ENCODE measurements around the gene TOLLIP.

Gene TOLLIP

DNA sequence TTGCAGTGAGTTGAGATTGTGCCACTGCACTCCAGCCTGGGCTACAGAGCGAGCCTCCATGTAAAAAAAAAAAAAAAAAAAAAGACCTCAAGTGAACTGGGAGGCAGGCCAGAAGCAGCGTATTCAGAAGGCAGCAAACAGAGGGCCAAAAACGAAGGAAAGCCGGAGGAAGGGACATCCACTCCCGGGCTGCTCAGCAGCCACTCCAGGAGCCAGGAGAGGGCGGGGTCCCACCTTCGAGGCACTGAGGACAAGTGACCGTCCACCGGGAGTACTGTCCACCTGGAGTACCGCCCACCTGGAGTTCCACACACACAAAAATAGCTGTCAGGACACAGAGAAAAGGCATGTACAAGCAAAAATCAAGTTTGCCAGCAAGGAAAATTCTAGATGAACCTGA, 5.5 kb downstream of the TOLLIP start:
- TF ChIP-seq, protein P1, sequence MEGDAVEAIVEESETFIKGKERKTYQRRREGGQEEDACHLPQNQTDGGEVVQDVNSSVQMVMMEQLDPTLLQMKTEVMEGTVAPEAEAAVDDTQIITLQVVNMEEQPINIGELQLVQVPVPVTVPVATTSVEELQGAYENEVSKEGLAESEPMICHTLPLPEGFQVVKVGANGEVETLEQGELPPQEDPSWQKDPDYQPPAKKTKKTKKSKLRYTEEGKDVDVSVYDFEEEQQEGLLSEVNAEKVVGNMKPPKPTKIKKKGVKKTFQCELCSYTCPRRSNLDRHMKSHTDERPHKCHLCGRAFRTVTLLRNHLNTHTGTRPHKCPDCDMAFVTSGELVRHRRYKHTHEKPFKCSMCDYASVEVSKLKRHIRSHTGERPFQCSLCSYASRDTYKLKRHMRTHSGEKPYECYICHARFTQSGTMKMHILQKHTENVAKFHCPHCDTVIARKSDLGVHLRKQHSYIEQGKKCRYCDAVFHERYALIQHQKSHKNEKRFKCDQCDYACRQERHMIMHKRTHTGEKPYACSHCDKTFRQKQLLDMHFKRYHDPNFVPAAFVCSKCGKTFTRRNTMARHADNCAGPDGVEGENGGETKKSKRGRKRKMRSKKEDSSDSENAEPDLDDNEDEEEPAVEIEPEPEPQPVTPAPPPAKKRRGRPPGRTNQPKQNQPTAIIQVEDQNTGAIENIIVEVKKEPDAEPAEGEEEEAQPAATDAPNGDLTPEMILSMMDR (IDR thresholded peaks at IDR 0.05), result no peak
- Histone ChIP-seq H3K27ac (no peak overlapping the region), H3K9me3 (ENCODE audit: control insufficient read depth, low read length) (no peaks in the 10 kb centered on the region), H3K9ac (no peak overlapping the region), H3K4me2 (ENCODE audit: low read length) (no peak overlapping the region), H3K4me3 (ENCODE audit: low read depth, low read length) (no peak overlapping the region), H3K79me2 (peaks cover 40% of the 10 kb centered on the region), H3K36me3 (ENCODE audit: control insufficient read depth, insufficient read depth, low read length) (no peaks in the 10 kb centered on the region), H3K4me1 (no peaks in the 10 kb centered on the region), H2AFZ (no peak overlapping the region), H3K27me3 (ENCODE audit: control insufficient read depth, insufficient read depth, low read length) (no peaks in the 10 kb centered on the region)

DNA sequence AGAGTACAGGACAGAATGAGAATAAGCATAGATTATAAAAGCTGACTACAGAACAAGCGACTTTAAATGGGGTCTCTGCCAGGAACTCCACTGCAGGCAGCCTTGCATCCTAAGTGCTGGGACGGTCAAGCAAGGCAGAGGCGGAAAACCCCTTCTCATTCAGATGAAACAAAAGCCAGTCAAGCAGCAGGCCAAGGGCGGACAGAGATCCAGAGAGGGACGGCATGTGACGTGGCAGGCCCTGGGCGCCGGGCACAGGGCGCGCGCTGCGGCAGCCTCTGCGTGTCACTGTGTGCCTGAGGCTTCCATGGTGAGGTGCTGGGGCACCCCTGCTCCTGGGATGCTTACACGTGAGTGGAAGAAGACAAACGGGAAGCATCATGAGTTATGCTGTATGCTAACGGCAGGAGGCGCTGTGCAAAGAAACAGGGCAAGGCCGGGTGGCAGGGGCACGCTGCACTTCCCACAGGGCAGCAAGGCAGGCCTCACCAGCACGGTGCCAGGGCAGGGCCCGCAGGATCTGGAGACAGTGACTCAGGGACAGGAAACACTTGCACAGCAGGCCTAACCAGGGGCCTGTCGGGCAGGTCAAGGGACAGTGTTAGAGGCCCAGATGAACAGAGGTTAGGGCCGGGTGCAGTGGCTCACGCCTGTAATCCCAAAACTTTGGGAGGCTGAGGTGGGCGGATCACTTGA, 6.2 kb downstream of the TOLLIP start:
- H3K27me3 ChIP-seq (ENCODE audit: control insufficient read depth, insufficient read depth, low read length), result no peaks in the 10 kb centered on the region
- no peak overlapping the region for H3K4me3 ChIP-seq (ENCODE audit: low read depth, low read length)
- TF ChIP-seq, protein P1 (IDR thresholded peaks at IDR 0.05), result no peak
- no peak overlapping the region for H3K9ac ChIP-seq
- H3K4me1 ChIP-seq, result no peaks in the 10 kb centered on the region
- H3K9me3 ChIP-seq (ENCODE audit: control insufficient read depth, low read length), result no peaks in the 10 kb centered on the region
- H2AFZ ChIP-seq, result no peak overlapping the region
- no peaks in the 10 kb centered on the region for H3K36me3 ChIP-seq (ENCODE audit: control insufficient read depth, insufficient read depth, low read length)
- no peak overlapping the region for H3K4me2 ChIP-seq (ENCODE audit: low read length)
- peaks cover 42% of the 10 kb centered on the region for H3K79me2 ChIP-seq
- H3K27ac ChIP-seq, result no peak overlapping the region

DNA sequence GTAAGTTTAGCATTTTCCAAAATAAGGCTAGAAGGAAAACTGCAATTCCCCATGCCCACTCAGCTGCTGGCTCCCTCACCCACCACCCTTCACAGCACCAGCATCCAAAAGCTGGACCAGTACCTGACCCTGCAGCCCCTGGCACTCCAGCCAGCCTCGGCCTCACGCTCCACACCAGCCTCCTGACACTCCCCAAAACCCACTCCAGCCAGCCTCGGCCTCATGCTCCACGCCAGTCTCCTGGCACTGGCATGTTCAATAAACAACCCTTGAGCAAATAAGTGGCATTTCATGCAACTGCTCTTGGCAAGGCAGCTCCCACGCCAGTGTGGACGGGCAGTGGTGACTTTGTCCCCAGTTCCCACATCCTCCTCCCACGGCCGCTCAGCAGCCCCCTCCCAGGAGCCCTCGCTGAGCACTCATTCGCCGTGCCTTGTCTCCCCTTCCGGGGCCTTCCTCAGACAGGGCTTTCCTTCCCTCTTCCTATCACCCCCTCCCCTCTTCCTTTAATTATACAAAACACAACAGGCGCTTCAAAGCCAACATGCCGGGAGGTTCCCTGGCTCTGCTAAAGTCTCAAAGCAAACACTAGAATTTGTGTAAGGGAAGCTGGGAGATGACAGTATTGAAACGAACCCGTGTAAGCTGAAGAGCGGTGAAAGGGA, 6.8 kb downstream of the TOLLIP start:
- Histone ChIP-seq H3K36me3 (ENCODE audit: control insufficient read depth, insufficient read depth, low read length) (no peaks in the 10 kb centered on the region), H3K4me2 (ENCODE audit: low read length) (no peak overlapping the region), H3K4me3 (ENCODE audit: low read depth, low read length) (no peak overlapping the region), H3K27ac (no peak overlapping the region), H3K4me1 (no peaks in the 10 kb centered on the region), H3K9ac (no peak overlapping the region), H3K79me2 (peaks cover 43% of the 10 kb centered on the region), H2AFZ (no peak overlapping the region), H3K27me3 (ENCODE audit: control insufficient read depth, insufficient read depth, low read length) (no peaks in the 10 kb centered on the region), H3K9me3 (ENCODE audit: control insufficient read depth, low read length) (no peaks in the 10 kb centered on the region)
- TF ChIP-seq, protein P1 (IDR thresholded peaks at IDR 0.05), result no peak

DNA sequence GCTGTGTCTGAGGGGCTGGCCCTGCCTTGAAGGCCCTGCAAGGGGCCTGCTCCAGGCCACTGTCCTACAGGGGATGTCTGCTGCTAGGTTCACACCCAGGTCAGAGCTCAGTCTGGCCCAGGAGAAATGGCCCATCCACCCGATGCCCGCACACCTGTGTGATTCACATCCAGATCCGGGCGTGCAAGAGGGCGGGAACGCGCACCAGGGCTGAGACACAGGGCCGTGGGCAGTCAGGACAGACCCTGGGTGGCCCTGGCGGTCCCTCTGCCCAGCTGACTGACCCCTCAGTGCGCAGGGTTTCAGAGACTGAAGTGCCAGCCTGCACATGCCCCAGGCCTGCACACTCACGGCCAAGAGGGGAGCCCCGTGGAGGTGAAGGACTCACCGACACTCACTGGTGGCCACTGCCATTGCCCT, 7.4 kb downstream of the TOLLIP start:
- Histone ChIP-seq H3K27ac (no peak overlapping the region), H3K36me3 (ENCODE audit: control insufficient read depth, insufficient read depth, low read length) (no peaks in the 10 kb centered on the region), H3K9ac (no peak overlapping the region), H3K9me3 (ENCODE audit: control insufficient read depth, low read length) (no peaks in the 10 kb centered on the region), H3K4me1 (no peaks in the 10 kb centered on the region), H3K4me3 (ENCODE audit: low read depth, low read length) (no peak overlapping the region), H2AFZ (no peak overlapping the region), H3K27me3 (ENCODE audit: control insufficient read depth, insufficient read depth, low read length) (no peaks in the 10 kb centered on the region), H3K4me2 (ENCODE audit: low read length) (no peak overlapping the region), H3K79me2 (peaks cover 42% of the 10 kb centered on the region)
- TF ChIP-seq, protein P1 (IDR thresholded peaks at IDR 0.05), result no peak

Measured in parathyroid adenoma (tissue), 2 donors.